ENCODE results near the gene PIERCE2. TPM values are rescaled to one million over a fixed set of nuclear protein-coding genes. Genes with fewer than 3 reads are reported as not detected.
"Not testable (repeated sequence)": the region's sequence is repeated elsewhere in the genome, so short reads cannot be mapped to it uniquely, and the experiment has no call there.

PIERCE2 gene
- total and polyA plus RNA-seq, 2 experiments from 2014 or later: 0.23 to 1.5 TPM

GRCh38 chr15:55389264-55389607, 19.1 kb upstream of the PIERCE2 start:
- no peak overlapping the region for H3K27ac ChIP-seq
- no peak for DNase-seq (ENCODE audit: low spot score)

DNA sequence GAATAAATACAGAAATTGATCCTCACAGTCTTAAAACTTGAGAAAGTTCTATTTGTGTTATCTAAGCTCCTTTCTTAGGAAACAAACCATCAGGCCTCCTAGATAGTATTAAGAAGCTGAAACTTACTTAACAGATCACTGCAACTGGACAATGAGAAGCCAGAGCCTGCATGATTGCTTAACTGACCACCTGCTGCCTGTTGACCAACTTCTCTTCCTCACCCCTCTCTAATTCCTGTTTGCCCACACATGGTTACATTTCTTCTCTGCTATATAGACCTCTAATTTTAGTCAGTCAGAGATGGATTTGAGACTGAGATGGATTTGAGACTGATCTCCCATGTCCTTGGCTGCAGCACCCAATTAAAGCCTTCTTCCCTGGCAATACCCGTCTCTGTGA, 13.6 kb upstream of the PIERCE2 start:
- Histone ChIP-seq H3K9me2 (replicated peaks; ENCODE audit: insufficient read depth) (no peaks in the 10 kb centered on the region), H3K79me2 (peaks cover 15% of the 10 kb centered on the region), H3K4me2 (no peak overlapping the region), H3K9me3 (ENCODE audit: low read depth) (no peaks in the 10 kb centered on the region), H3K36me3 (replicated peaks; ENCODE audit: insufficient read depth, low read depth) (no peaks in the 10 kb centered on the region), H3K27ac (no peak overlapping the region), H3K4me1 (ENCODE audit: insufficient read depth) (no peaks in the 10 kb centered on the region), H3K27me3 (no peaks in the 10 kb centered on the region), H3K4me3 (no peak overlapping the region), H2AFZ (no peak overlapping the region), H4K20me1 (ENCODE audit: insufficient read depth, poor library complexity, severe bottlenecking) (no peaks in the 10 kb centered on the region)
- DNase-seq (ENCODE audit: low spot score): no peak
- no peak for TF ChIP-seq EZH2phosphoT487 (IDR thresholded peaks at IDR 0.05; ENCODE audit: low read depth, severe bottlenecking, unreplicated experiment)
- TF ChIP-seq CTCF (IDR thresholded peaks at IDR 0.05; ENCODE audit: poor library complexity): no peak
- no peak for TF ChIP-seq EZH2 (IDR thresholded peaks at IDR 0.05; ENCODE audit: borderline replicate concordance)
- WGBS (ENCODE audit: low lambda C conversion rate, missing lambda C conversion rate): 88% methylated on average over 1 of the region's 1 CpG

More at GRCh38 chr15:55389264-55389607, 19.1 kb upstream of the PIERCE2 start:
- TF ChIP-seq EZH2phosphoT487 (IDR thresholded peaks at IDR 0.05; ENCODE audit: low read depth, severe bottlenecking, unreplicated experiment) (no peak), CTCF (IDR thresholded peaks at IDR 0.05; ENCODE audit: poor library complexity) (no peak), EZH2 (IDR thresholded peaks at IDR 0.05; ENCODE audit: borderline replicate concordance) (no peak)
- H3K9me3 ChIP-seq (ENCODE audit: low read depth): no peaks in the 10 kb centered on the region
- H3K9me2 ChIP-seq (replicated peaks; ENCODE audit: insufficient read depth): no peaks in the 10 kb centered on the region
- no peak overlapping the region for H3K4me3 ChIP-seq
- no peaks in the 10 kb centered on the region for H3K36me3 ChIP-seq (replicated peaks; ENCODE audit: insufficient read depth, low read depth)
- no peaks in the 10 kb centered on the region for H3K4me1 ChIP-seq (ENCODE audit: insufficient read depth)
- H3K27me3 ChIP-seq: no peaks in the 10 kb centered on the region
- H3K79me2 ChIP-seq: no peaks in the 10 kb centered on the region
- no peaks in the 10 kb centered on the region for H4K20me1 ChIP-seq (ENCODE audit: insufficient read depth, poor library complexity, severe bottlenecking)
- H3K4me2 ChIP-seq: no peak overlapping the region
- no peak overlapping the region for H2AFZ ChIP-seq

DNA sequence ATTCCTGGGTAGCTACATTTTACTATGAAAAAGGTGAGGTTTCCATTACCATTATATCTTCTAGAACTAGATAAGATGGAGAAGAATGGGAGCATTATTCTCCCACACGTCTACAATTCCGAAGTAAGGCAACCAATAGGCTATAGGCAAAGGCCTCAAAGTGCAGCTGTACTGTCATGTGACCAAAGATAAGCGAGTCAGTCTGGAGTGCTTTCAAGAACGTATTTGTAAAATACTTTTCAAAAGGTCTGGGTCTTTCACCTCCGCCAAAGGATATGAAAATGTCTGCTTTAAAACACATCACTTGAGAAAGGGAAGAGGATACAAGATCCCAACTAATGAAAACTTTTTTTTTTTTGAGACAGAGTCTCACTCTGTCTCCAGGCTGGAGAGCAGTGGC, 10.1 kb upstream of the PIERCE2 start:
- Histone ChIP-seq H3K4me1 (ENCODE audit: insufficient read depth) (no peaks in the 10 kb centered on the region), H3K4me2 (no peak overlapping the region), H3K27ac (no peak overlapping the region), H3K36me3 (replicated peaks; ENCODE audit: insufficient read depth, low read depth) (no peaks in the 10 kb centered on the region), H3K9me2 (replicated peaks; ENCODE audit: insufficient read depth) (no peaks in the 10 kb centered on the region), H3K9me3 (ENCODE audit: low read depth) (no peaks in the 10 kb centered on the region), H3K27me3 (no peaks in the 10 kb centered on the region), H3K79me2 (peaks cover 33% of the 10 kb centered on the region), H3K4me3 (no peak overlapping the region), H4K20me1 (ENCODE audit: insufficient read depth, poor library complexity, severe bottlenecking) (no peaks in the 10 kb centered on the region), H2AFZ (no peak overlapping the region)
- WGBS (ENCODE audit: low lambda C conversion rate, missing lambda C conversion rate): 94% methylated on average over 5 of the region's 5 CpGs
- DNase-seq (ENCODE audit: low spot score): no peak
- no peak for TF ChIP-seq EZH2 (IDR thresholded peaks at IDR 0.05; ENCODE audit: borderline replicate concordance)

GRCh38 chr15:55400050-55400449, 8.2 kb upstream of the PIERCE2 start:
- not testable (repeated sequence) for H3K4me1 ChIP-seq (ENCODE audit: insufficient read depth); H3K9me2 ChIP-seq (replicated peaks; ENCODE audit: insufficient read depth); H2AFZ ChIP-seq; H3K9me3 ChIP-seq (ENCODE audit: low read depth); H3K36me3 ChIP-seq (replicated peaks; ENCODE audit: insufficient read depth, low read depth); DNase-seq (ENCODE audit: low spot score); H3K27me3 ChIP-seq; H3K4me3 ChIP-seq; H3K27ac ChIP-seq; H3K4me2 ChIP-seq; H4K20me1 ChIP-seq (ENCODE audit: insufficient read depth, poor library complexity, severe bottlenecking)
- WGBS (ENCODE audit: low lambda C conversion rate, missing lambda C conversion rate): 93% methylated on average over 8 of the region's 8 CpGs
- peaks cover 39% of the 10 kb centered on the region for H3K79me2 ChIP-seq
